Measurements from ENCODE around the gene RPS6KC1. TPM values are rescaled to one million over a fixed set of nuclear protein-coding genes. Genes with fewer than 3 reads are reported as not detected.

RPS6KC1 gene
- total RNA-seq, 1 experiment from 2014 or later, result 20.5 TPM

GRCh38 chr1:213194383-213194782 lies 143.3 kb downstream of the RPS6KC1 start:
- no peak for TF ChIP-seq POLR2AphosphoS5 (IDR thresholded peaks at IDR 0.05; ENCODE audit: low read depth, low read length)
- POLR2A ChIA-PET, result no interaction called here
- ATAC-seq (no peak), DNase-seq (ENCODE audit: low read depth, low spot score) (no peak)
- H3K27ac ChIP-seq (ENCODE audit: low read length), result no peak overlapping the region
- no peak overlapping the region for H3K4me3 ChIP-seq (ENCODE audit: low read depth in 2 of 2, low read length in 2 of 2)
- H3K36me3 ChIP-seq (ENCODE audit: control insufficient read depth, insufficient read depth, low read length), result no peaks in the 10 kb centered on the region
- H3K4me1 ChIP-seq (ENCODE audit: control insufficient read depth, insufficient read depth, low read length), result no peaks in the 10 kb centered on the region
- intact Hi-C loops (cut with micrococcal nuclease; ENCODE audit: unreplicated experiment) (no loop called here), in situ Hi-C loops (cut with HindIII; ENCODE audit: low pct_unique_long_range_greater_than_20kb, low sequenced_read_pairs) (no loop called here)
- no peaks in the 10 kb centered on the region for H3K27me3 ChIP-seq (ENCODE audit: control insufficient read depth, insufficient read depth, low read length)
- no TSS peak for BruUV-seq (replicated peaks)
- peaks cover 4% of the 10 kb centered on the region; the same call in 1 of the 2 replicates for H3K9me3 ChIP-seq (ENCODE audit: control insufficient read depth, insufficient read depth, low read depth, low read length)
- CTCF ChIA-PET, result no interaction called here

GRCh38 chr1:213194855-213195254 lies 143.8 kb downstream of the RPS6KC1 start:
- CTCF ChIA-PET, result no interaction called here
- intact Hi-C loops (cut with micrococcal nuclease; ENCODE audit: unreplicated experiment), result no loop called here
- DNase-seq (ENCODE audit: low read depth, low spot score), result no peak

More at GRCh38 chr1:213194855-213195254, 143.8 kb downstream of the RPS6KC1 start:
- in situ Hi-C loops (cut with HindIII; ENCODE audit: low pct_unique_long_range_greater_than_20kb, low sequenced_read_pairs), result no loop called here
- H3K27ac ChIP-seq (ENCODE audit: low read length), result no peak overlapping the region
- TF ChIP-seq CTCF (IDR thresholded peaks at IDR 0.05), result no peak
- TF ChIP-seq TCF7L2 (IDR thresholded peaks at IDR 0.05; ENCODE audit: low read depth, low read length), result no peak
- TF ChIP-seq REST (IDR thresholded peaks at IDR 0.05; ENCODE audit: insufficient read depth in 1 of 2, low read depth in 2 of 2, low read length in 1 of 2), result no peak
- TF ChIP-seq SIN3A (IDR thresholded peaks at IDR 0.05; ENCODE audit: borderline replicate concordance, insufficient read depth, low read depth, low read length), result no peak
- no peak for TF ChIP-seq POLR2AphosphoS5 (IDR thresholded peaks at IDR 0.05; ENCODE audit: low read depth, low read length)
- BruUV-seq (replicated peaks), result no TSS peak
- no peaks in the 10 kb centered on the region for H3K36me3 ChIP-seq (ENCODE audit: control insufficient read depth, insufficient read depth, low read length)
- peaks cover 4% of the 10 kb centered on the region; the same call in 1 of the 2 replicates for H3K9me3 ChIP-seq (ENCODE audit: control insufficient read depth, insufficient read depth, low read depth, low read length)
- H3K27me3 ChIP-seq (ENCODE audit: control insufficient read depth, insufficient read depth, low read length), result no peaks in the 10 kb centered on the region
- POLR2A ChIA-PET, result no interaction called here
- H3K4me3 ChIP-seq (ENCODE audit: low read depth in 2 of 2, low read length in 2 of 2), result no peak overlapping the region
- no peaks in the 10 kb centered on the region for H3K4me1 ChIP-seq (ENCODE audit: control insufficient read depth, insufficient read depth, low read length)
- ATAC-seq, result no peak

Data from Panc1 (cell line).